ENCODE results near the gene RUNX3.

RUNX3 gene

GRCh38 chr1:24858277-24858676 lies 71.8 kb downstream of the RUNX3 start:
- no peaks in the 10 kb centered on the region for H3K9me3 ChIP-seq (ENCODE audit: control insufficient read depth, insufficient read depth, low read depth, low read length)
- H3K4me1 ChIP-seq (ENCODE audit: control insufficient read depth, insufficient read depth, low read length), result no peaks in the 10 kb centered on the region
- POLR2A ChIA-PET, result no interaction called here
- CTCF ChIA-PET, result interaction anchor here (0.6 kb wide), 1 partner anchor 154 kb away, joined by 3 read pairs; no protein-coding TSS in a partner anchor
- TF ChIP-seq ZNF394 (tag by site-specific recombination; IDR thresholded peaks at IDR 0.05; ENCODE audit: borderline replicate concordance) (no peak), ZEB2 (tag by site-specific recombination; IDR thresholded peaks at IDR 0.05) (no peak), ZNF426 (tag by site-specific recombination; IDR thresholded peaks at IDR 0.05) (no peak), PRDM4 (tag by site-specific recombination; IDR thresholded peaks at IDR 0.05) (no peak), BCL6B (tag by site-specific recombination; IDR thresholded peaks at IDR 0.05) (no peak), ZNF138 (tag by site-specific recombination; IDR thresholded peaks at IDR 0.05; ENCODE audit: borderline replicate concordance) (no peak), GLI4 (tag by site-specific recombination; IDR thresholded peaks at IDR 0.05) (no peak), SP7 (tag by site-specific recombination; IDR thresholded peaks at IDR 0.05) (no peak), ZNF362 (tag by site-specific recombination; IDR thresholded peaks at IDR 0.05) (no peak), ZNF514 (tag by site-specific recombination; IDR thresholded peaks at IDR 0.05) (no peak), KLF9 (tag by site-specific recombination; IDR thresholded peaks at IDR 0.05; ENCODE audit: low read depth) (no peak), PRDM10 (tag by site-specific recombination; IDR thresholded peaks at IDR 0.05) (no peak), ZNF302 (tag by site-specific recombination; IDR thresholded peaks at IDR 0.05; ENCODE audit: low read depth) (no peak), OVOL3 (tag by site-specific recombination; IDR thresholded peaks at IDR 0.05) (no peak), HOXC10 (CRISPR knock-in tag; IDR thresholded peaks at IDR 0.05) (no peak)
- no peak overlapping the region for H3K27ac ChIP-seq (ENCODE audit: extremely low read depth, low read depth, low read length)
- no peaks in the 10 kb centered on the region for H3K36me3 ChIP-seq (ENCODE audit: control insufficient read depth in 2 of 2, insufficient read depth in 1 of 2, low read length in 2 of 2)
- no peak overlapping the region for H3K4me3 ChIP-seq (ENCODE audit: low read depth, low read length)

GRCh38 chr1:24857507-24858133 lies 72.5 kb downstream of the RUNX3 start:
- no peak overlapping the region for H3K27ac ChIP-seq (ENCODE audit: extremely low read depth, low read depth, low read length)
- no peak overlapping the region for H3K4me3 ChIP-seq (ENCODE audit: low read depth, low read length)
- TF ChIP-seq ZNF366 (tag by site-specific recombination; conservative IDR thresholded peaks at IDR 0.05), result 0 out of 2 replicates have a peak, but pooled peaks have one; percentile 19
- 0 out of 2 replicates have a peak, but pooled peaks have one; percentile 34 for TF ChIP-seq ZNF768 (tag by site-specific recombination; IDR thresholded peaks at IDR 0.05)
- no peak for TF ChIP-seq ZSCAN30 (tag by site-specific recombination; IDR thresholded peaks at IDR 0.05)
- H3K4me1 ChIP-seq (ENCODE audit: control insufficient read depth, insufficient read depth, low read length), result no peaks in the 10 kb centered on the region
- no peaks in the 10 kb centered on the region for H3K36me3 ChIP-seq (ENCODE audit: control insufficient read depth in 2 of 2, insufficient read depth in 1 of 2, low read length in 2 of 2)
- ChIA-PET CTCF (interaction anchor here (0.6 kb wide), 2 partner anchors 155 to 387 kb away, joined by 3 read pairs; no protein-coding TSS in a partner anchor), POLR2A (no interaction called here)
- H3K9me3 ChIP-seq (ENCODE audit: control insufficient read depth, insufficient read depth, low read depth, low read length), result no peaks in the 10 kb centered on the region

Data from HEK293 (cell line).